NCI-H460 (cell line): ENCODE data around the gene RNF19B. TPM values are rescaled to one million over a fixed set of nuclear protein-coding genes. Genes with fewer than 3 reads are reported as not detected.
"Not testable (repeated sequence)": the region's sequence is repeated elsewhere in the genome, so short reads cannot be mapped to it uniquely, and the experiment has no call there.

Source experiments
- DNase-seq: peaks from one replicate; pipeline ENCODE4 v3.0.0-alpha.2; 2016; ENCODE audit warnings: low read depth; ENCODE audit errors: extremely low read depth
- total RNA-seq: library from RNA; depleted of rRNA; stranded (reverse); fragments of >200 nt; shearing (Covaris generic); gene quantifications from 2 replicates; pipeline ENCODE4 v1.2.3, GENCODE V29; 2014

Gene RNF19B
- total RNA-seq, 1 experiment from 2014 or later = 12.9 TPM

- peak; percentile 70 for DNase-seq
Measured at GRCh38 chr1:32992489-32993323, 28.1 kb upstream of the RNF19B start.

- no peak for DNase-seq
Measured at GRCh38 chr1:32991819-32992488, 27.3 kb upstream of the RNF19B start.

DNA sequence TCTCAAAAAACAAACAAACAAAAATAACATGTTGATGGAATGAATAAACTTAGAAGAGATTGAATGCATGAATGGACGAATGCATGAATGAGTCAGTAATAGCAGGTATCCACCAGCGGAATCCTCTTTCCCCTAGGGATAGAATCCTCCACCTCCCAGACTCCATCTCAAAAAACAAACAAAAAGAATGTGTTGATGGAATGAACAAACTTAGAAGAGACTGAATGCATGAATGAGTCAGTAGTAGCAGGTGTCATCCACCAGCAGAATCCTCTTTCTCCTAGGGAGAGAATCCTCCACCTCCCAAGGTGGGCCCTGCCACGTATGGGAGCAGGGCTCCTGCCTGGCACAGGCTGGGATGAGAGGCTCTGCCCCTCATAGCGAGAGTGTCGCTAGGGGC, 26.8 kb upstream of the RNF19B start:
- no peak for DNase-seq

DNA sequence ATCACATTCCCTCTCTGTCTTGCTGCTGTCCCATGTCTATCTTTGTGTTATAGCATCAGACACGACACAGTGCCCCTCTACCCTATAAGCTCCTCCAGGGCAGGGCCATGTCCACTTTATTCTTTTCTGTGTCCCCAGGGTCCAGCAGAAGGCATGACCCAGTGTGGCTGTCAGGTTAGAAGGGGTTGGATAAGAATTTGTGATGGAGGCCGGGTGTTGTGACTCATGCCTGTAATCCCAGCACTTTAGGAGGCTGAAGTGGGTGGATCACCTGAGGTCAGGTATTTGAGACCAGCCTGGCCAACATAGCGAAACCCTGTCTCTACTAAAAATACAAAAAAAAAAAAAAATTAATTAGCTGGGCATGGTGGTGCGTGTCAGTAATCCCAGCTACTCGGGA, 26.3 kb upstream of the RNF19B start:
- DNase-seq = no peak

DNA sequence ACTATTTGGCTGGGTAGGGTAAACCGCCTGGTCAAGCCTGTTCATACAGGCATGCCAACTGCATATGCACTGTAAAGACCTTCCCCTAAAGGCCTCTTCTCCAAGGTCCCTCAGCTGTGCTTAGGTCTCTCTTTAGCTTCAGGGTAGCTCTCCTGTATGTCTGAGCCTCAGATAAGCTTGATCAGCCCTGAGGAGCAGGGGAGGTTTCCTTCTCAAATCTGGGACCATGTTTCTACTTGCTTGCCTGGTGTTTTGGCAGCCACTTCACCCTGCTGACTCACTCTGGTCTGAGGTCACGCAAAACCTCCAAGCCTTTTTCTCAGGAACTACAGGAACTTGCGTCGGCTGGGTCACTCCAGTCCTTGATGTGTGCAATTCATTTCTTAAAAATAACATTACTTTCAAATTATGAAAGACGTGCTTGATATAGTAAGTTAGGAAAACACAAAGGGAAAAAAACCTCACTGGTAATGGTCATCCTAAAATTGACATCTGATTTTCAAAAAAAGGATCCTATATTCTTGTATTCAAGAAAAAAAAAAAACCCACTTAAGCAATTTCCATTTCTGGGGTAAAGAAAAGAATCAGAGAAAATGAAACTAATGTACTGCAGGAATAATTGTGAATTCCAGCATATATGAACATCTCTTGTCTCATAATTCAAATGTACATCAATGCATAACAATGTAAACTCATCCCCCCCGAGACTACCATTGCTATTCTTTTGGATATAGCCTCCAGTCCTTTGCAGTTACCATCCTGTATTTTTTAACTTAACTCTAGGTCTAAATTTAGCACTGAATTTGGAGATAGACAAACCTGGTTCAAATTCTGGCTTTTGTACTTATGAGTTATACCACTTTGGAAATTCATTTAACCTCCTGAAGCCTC, 24.8 kb upstream of the RNF19B start:
- DNase-seq = peak; percentile 74

DNA sequence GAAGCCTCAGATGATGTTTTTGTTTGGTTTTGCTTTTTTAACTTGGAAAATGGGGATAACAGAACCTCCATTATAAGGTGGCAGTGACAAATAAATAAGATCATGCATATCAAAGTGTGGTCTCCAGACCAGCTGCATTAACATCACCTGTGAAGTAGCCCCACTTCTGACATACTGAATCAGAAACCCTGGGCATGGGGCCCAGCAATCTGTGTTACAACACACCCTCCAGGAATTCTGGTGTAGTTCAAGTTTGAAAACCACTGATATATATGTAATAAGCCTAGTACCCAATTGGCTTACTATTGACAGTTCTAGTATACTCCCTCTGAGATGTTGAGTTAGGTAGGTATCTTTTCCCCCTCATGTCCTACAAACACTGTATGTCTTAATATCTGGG, 24.1 kb upstream of the RNF19B start:
- DNase-seq = no peak

DNA sequence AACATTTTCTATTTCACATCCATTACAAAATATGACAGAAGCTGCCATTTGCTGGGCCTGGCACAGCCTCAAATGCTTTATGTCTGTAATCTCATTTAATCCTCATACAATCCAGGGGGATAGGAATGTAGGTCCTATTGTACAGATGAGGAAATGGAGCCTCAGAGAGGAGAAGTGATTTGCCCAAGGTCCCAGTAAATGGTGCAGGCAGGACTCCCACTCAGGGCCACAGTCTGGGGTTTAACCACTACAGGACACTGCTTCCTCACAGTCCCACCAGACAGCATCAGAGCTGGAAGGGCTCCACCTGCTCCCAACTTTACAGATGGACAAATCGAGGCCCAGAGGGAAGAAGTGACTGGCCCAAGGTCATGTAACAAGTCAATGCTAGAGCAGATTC, 20.6 kb upstream of the RNF19B start:
- DNase-seq = no peak

DNA sequence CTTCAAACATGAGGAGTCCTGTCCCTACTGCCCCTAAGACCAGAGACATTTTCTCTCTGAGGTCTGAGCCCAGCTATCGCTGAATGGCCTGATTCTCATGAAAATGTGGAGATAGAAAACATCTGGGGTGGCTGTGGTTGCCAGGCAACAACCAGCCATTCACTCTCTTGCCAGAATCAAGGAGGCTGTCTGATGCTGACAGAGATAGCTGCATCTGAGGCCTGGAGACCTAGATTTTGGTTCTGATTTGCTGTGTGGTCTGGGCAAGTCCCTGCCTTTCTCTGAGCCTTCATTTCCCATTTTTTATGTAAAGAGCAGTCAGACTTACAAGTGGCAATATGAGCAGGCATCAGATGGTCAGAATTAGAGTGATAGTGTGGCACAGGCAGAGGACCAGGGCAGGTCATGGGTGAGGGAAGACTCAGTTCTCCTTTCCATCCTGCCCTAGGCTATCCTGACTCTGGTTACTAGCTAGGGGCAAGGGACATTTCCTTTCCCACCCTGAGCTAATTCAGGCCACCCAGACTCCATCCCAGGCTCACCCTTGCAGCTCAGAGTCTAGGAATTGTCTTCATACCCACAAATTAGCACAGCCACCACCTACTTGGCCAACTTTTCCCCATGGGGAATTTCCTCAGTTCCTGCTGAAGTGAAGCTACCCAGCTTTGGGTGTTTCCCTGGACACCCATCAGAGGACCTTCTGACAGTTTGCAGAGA, 20.0 kb upstream of the RNF19B start:
- DNase-seq = no peak

- no peak for DNase-seq
Measured at GRCh38 chr1:32984090-32984454, 19.5 kb upstream of the RNF19B start.

- no peak for DNase-seq
Measured at GRCh38 chr1:32983020-32983419, 18.4 kb upstream of the RNF19B start.

DNA sequence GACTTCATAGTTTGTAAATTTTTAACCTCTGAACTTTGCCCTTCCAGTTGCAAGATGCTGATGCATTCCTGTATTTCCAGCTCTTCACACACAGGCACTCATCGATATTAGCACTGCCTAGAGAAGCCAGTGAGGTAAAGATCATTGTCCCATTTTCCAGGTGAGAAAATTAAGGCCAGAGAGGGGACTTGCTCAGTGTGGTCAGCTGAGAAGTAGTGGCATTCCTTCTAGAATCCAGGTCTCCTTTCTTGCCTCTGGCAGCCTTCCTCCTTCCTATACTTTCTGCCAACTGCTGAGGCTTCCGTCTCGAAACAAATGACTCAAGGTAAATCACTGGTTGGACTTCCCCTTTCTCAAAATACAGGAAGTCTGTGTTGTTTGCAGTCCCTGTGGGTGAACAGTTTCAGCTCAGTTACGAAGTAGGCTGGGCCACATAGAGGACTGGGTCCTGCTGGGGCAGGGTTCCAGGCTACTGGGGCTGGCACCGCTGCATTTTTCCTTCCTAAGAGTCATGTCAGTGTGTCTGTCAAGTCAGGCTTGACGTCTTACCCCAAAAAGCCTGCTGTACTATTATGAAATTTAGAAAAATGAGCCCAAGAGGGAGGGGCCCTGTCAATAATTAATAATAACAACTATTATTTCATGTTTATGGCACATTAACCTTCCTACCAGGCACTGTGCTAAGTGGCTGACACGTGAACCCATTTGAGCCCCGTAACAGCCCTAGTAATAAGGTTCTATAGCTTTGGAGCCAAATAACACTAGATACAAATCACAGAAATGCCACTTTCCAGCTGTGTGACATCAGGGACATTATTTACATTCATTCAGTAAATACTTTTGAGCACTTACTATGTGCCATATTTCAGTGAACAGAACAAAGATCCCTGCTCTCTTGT, 16.6 kb upstream of the RNF19B start:
- DNase-seq = peak; percentile 55

- no peak for DNase-seq
Measured at GRCh38 chr1:32980080-32980479, 15.5 kb upstream of the RNF19B start.

DNA sequence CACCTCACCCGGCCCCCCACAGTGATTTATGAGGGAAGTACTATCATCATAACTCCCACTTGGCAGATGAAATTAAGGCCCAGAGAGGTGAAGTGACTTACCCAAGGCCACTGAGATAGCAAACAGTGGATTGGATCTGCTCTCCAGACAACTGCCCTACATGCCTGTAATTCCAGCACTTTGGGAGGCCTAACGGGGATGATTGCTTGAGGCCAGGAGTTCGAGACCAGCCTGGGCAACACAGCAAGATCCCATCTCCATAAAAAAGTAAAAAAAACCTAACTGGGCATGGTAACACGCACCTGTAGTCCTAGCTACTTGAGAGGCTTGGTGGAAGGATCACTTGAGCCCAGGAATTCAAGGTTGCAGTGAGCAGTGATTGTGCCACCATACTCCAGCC, 14.2 kb upstream of the RNF19B start:
- no peak for DNase-seq

DNA sequence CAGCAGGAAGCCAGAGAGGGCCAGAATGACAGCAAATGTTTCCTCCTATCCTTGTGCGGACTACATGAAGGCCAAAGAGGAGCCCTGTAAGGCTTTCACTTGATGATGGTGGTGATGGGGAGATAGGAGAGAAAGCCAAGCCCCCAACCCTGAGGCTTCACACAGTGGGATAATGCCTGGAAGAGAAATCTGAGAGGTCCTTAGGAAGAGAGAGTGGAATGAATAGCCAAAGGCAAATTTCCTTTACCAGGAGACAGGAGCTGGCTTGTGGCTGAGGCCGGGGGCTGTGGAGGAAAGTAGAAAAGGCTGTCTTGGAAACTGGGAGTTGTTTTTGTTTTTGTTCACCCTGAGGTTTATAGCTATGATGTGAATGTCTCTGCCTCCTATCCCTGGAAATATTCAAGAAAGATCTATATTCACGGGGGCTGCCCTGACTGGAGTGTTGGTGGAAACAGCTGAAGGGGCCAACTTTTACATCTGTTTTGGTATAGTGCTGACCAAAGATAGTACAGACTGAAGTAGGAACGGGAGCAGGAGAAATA, 13.0 kb upstream of the RNF19B start:
- DNase-seq = no peak

DNA sequence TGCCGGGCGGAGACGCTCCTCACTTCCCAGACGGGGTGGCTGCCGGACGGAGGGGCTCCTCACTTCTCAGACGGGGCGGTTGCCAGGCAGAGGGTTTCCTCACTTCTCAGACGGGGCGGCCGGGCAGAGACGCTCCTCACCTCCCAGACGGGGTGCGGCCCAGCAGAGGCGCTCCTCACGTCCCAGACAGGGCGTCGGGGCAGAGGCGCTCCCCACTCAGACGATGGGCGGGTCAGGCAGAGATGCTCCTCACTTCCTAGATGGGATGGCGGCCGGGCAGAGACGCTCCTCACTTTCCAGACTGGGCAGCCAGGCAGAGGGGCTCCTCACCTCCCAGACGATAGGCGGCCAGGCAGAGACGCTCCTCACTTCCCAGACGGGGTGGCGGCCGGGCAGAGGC, 10.4 kb upstream of the RNF19B start:
- not testable (repeated sequence) for DNase-seq

GRCh38 chr1:32973458-32973857, 8.8 kb upstream of the RNF19B start:
- not testable (repeated sequence) for DNase-seq

- no peak for DNase-seq
Measured at GRCh38 chr1:32972814-32973428, 8.3 kb upstream of the RNF19B start.

- DNase-seq = no peak
Measured at GRCh38 chr1:32971576-32971975, 7.0 kb upstream of the RNF19B start.

GRCh38 chr1:32971156-32971555, 6.5 kb upstream of the RNF19B start:
- DNase-seq = no peak
